HepG2 (cell line): ENCODE results near the gene AP2A2. TPM values are rescaled to one million over a fixed set of nuclear protein-coding genes. Genes with fewer than 3 reads are reported as not detected.
A peak's percentile ranks its signal among the peaks of the same experiment; 100 is the strongest.

ENCODE experiments used
- EEA1 ChIP-seq: sonication (generic); formaldehyde crosslinking; IDR thresholded peaks from 2 replicates; pipeline ENCODE4 v1.5.1; 2020; ENCODE audit warnings: mild to moderate bottlenecking, missing genetic modification reagents, borderline replicate concordance
- EP300 ChIP-seq, 3 experiments: sonication (generic) in 1 of 3; formaldehyde crosslinking in 1 of 3; IDR thresholded peaks; 2 replicates each; pipeline versions ENCODE4 v1.5.1 to v1.6.1; 2011 to 2020; ENCODE audit warnings: low read depth in 2 of 3, low read length in 2 of 3, borderline replicate concordance in 1 of 3, improper control_type of control experiment in 1 of 3, mild to moderate bottlenecking in 1 of 3, missing genetic modification reagents in 1 of 3, moderate library complexity in 1 of 3
- MTF2 ChIP-seq: sonication (generic); formaldehyde crosslinking; IDR thresholded peaks from 2 replicates; pipeline ENCODE4 v1.5.0; 2020; ENCODE audit warnings: missing genetic modification reagents, borderline replicate concordance
- NFRKB ChIP-seq: fragments of 450-650 bp; IDR thresholded peaks from 2 replicates; pipeline ENCODE4 v1.6.1; 2017
- REPIN1 ChIP-seq: sonication (generic); formaldehyde crosslinking; IDR thresholded peaks from 2 replicates; pipeline ENCODE4 v1.8.0; 2022; ENCODE audit warnings: missing genetic modification reagents, low read depth, mild to moderate bottlenecking, borderline replicate concordance
- SIN3A ChIP-seq: IDR thresholded peaks from 2 replicates; pipeline ENCODE4 v1.6.1; 2011; ENCODE audit warnings: low read depth, mild to moderate bottlenecking, control low read depth, low read length, borderline replicate concordance
- ZBTB20 ChIP-seq: sonication (generic); formaldehyde crosslinking; IDR thresholded peaks from 2 replicates; pipeline ENCODE4 v1.8.1; 2023; ENCODE audit warnings: missing genetic modification reagents, low read depth, mild to moderate bottlenecking, borderline replicate concordance
- ZNF274 ChIP-seq: sonication (generic); formaldehyde crosslinking; IDR thresholded peaks from 2 replicates; pipeline ENCODE4 v1.5.1; 2020; ENCODE audit warnings: mild to moderate bottlenecking, missing genetic modification reagents
- ZNF607 ChIP-seq: sonication (generic); formaldehyde crosslinking; IDR thresholded peaks from 2 replicates; pipeline ENCODE4 v1.5.1; 2020; ENCODE audit warnings: missing genetic modification reagents, mild to moderate bottlenecking, borderline replicate concordance
- polyA plus RNA-seq, 8 experiments: library from polyadenylated mRNA; depleted of rRNA in 3 of 8; stranded (reverse) in 7 of 8; unstranded in 1 of 8; fragments of >200 nt; fragmentation: Illumina TruSeq in 4 of 8; extraction: Trizol in 4 of 8; gene quantifications; 2 replicates each; pipeline versions ENCODE4 v1.2.1 to v1.2.3, GENCODE V29; 2011 to 2016; ENCODE audit warnings: low read depth in 4 of 8, missing spikeins in 1 of 8, mixed read lengths in 1 of 8; ENCODE audit not compliant: insufficient read depth in 1 of 8
- total RNA-seq, 5 experiments: library from RNA; depleted of rRNA; stranded (reverse); fragments of >200 nt; fragmentation: Illumina TruSeq; extraction: Trizol; gene quantifications; 2 replicates each; pipeline ENCODE4 v1.2.3, GENCODE V29; 2016; ENCODE audit warnings: low read depth in 1 of 5
- TF ChIP-seq, protein P1 (sequence below): fragments of 450-650 bp; IDR thresholded peaks from 2 replicates; pipeline ENCODE4 v1.6.1; 2016
- TF ChIP-seq, protein P2 (sequence below): sonication (generic); formaldehyde crosslinking; IDR thresholded peaks from 2 replicates; pipeline ENCODE4 v1.5.1; 2020; ENCODE audit warnings: mild to moderate bottlenecking, missing genetic modification reagents, moderate library complexity
- TF ChIP-seq, protein P3 (sequence below): sonication (generic); formaldehyde crosslinking; conservative IDR thresholded peaks from 2 replicates; pipeline ENCODE4 v1.8.0; 2022; ENCODE audit warnings: low read depth, missing genetic modification reagents
- TF ChIP-seq, protein P4 (sequence below): sonication (generic); formaldehyde crosslinking; IDR thresholded peaks from 2 replicates; pipeline ENCODE4 v1.4.0; 2020; ENCODE audit warnings: missing genetic modification reagents, borderline replicate concordance
- TF ChIP-seq, protein P5 (sequence below): IDR thresholded peaks from 2 replicates; pipeline ENCODE4 v1.6.1; 2012; ENCODE audit warnings: low read length, improper control_type of control experiment

Gene AP2A2
- total and polyA plus RNA-seq, 2 of the 13 experiments (the other 11 are each of a cell fraction or from before 2014, with no cell fraction given) = 25.7 to 75.7 TPM

DNA sequence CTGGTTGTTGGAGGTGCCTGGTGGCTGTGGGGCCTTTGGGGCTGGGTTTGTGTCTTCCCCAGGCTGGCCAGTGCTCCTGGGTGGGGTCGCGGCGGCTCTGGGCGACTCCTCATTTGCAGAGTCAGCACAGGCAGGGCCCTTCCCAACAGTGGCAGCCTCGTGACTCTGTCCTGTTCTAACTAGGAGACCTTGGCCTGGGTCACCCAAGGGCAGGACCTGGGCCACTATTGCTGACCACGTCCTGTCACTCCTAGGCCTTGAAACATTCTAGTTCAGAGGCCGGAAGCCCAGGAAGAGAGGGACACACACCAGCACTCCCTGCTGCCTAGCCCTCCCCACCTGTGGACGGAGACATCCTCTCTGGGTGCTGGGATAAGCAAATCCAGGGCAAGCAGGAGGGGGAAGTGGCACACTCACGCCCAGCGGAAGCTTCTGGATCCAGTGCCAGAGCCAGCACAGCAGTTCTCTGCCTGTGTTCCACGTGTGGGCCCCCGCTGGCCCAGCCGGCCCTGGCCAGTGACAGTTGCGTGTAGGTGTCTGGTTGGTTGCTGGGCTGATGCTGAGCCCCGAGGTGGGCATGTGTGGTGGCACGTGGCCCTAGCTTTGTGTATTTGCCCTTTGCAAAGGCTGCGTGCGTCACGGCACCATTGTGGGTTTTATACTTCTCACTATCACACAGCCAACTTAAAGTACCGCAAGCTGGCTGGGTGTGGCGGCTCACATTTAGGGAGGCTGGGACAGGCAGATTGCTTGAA, 10.7 kb upstream of the AP2A2 start (continued):
- TF ChIP-seq, protein P1, sequence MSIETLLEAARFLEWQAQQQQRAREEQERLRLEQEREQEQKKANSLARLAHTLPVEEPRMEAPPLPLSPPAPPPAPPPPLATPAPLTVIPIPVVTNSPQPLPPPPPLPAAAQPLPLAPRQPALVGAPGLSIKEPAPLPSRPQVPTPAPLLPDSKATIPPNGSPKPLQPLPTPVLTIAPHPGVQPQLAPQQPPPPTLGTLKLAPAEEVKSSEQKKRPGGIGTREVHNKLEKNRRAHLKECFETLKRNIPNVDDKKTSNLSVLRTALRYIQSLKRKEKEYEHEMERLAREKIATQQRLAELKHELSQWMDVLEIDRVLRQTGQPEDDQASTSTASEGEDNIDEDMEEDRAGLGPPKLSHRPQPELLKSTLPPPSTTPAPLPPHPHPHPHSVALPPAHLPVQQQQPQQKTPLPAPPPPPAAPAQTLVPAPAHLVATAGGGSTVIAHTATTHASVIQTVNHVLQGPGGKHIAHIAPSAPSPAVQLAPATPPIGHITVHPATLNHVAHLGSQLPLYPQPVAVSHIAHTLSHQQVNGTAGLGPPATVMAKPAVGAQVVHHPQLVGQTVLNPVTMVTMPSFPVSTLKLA = no peak
- TF ChIP-seq REPIN1 (CRISPR knock-in tag) (peak; percentile 46; the same call in 1 of the 2 replicates), ZBTB20 (no peak), SIN3A (peak; percentile 70; the same call in 1 of the 2 replicates), MTF2 (CRISPR knock-in tag) (no peak), ZNF274 (CRISPR knock-in tag) (peak; percentile 71; the same call in 1 of the 2 replicates), EEA1 (0 out of 2 replicates have a peak, but pooled peaks have one; percentile 72), ZNF607 (CRISPR knock-in tag) (no peak), EP300 (IDR thresholded peaks at IDR 0.05; ENCODE audit: low read depth in 2 of 2, low read length in 2 of 2) (no peak; a peak in 1 of 4 replicates), EP300 (CRISPR knock-in tag; IDR thresholded peaks at IDR 0.05; ENCODE audit: borderline replicate concordance) (no peak), NFRKB (no peak)
- TF ChIP-seq, protein P2, sequence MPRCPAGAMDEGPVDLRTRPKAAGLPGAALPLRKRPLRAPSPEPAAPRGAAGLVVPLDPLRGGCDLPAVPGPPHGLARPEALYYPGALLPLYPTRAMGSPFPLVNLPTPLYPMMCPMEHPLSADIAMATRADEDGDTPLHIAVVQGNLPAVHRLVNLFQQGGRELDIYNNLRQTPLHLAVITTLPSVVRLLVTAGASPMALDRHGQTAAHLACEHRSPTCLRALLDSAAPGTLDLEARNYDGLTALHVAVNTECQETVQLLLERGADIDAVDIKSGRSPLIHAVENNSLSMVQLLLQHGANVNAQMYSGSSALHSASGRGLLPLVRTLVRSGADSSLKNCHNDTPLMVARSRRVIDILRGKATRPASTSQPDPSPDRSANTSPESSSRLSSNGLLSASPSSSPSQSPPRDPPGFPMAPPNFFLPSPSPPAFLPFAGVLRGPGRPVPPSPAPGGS (CRISPR knock-in tag) = no peak
- TF ChIP-seq, protein P3, sequence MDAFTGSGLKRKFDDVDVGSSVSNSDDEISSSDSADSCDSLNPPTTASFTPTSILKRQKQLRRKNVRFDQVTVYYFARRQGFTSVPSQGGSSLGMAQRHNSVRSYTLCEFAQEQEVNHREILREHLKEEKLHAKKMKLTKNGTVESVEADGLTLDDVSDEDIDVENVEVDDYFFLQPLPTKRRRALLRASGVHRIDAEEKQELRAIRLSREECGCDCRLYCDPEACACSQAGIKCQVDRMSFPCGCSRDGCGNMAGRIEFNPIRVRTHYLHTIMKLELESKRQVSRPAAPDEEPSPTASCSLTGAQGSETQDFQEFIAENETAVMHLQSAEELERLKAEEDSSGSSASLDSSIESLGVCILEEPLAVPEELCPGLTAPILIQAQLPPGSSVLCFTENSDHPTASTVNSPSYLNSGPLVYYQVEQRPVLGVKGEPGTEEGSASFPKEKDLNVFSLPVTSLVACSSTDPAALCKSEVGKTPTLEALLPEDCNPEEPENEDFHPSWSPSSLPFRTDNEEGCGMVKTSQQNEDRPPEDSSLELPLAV = no peak
- TF ChIP-seq, protein P4, sequence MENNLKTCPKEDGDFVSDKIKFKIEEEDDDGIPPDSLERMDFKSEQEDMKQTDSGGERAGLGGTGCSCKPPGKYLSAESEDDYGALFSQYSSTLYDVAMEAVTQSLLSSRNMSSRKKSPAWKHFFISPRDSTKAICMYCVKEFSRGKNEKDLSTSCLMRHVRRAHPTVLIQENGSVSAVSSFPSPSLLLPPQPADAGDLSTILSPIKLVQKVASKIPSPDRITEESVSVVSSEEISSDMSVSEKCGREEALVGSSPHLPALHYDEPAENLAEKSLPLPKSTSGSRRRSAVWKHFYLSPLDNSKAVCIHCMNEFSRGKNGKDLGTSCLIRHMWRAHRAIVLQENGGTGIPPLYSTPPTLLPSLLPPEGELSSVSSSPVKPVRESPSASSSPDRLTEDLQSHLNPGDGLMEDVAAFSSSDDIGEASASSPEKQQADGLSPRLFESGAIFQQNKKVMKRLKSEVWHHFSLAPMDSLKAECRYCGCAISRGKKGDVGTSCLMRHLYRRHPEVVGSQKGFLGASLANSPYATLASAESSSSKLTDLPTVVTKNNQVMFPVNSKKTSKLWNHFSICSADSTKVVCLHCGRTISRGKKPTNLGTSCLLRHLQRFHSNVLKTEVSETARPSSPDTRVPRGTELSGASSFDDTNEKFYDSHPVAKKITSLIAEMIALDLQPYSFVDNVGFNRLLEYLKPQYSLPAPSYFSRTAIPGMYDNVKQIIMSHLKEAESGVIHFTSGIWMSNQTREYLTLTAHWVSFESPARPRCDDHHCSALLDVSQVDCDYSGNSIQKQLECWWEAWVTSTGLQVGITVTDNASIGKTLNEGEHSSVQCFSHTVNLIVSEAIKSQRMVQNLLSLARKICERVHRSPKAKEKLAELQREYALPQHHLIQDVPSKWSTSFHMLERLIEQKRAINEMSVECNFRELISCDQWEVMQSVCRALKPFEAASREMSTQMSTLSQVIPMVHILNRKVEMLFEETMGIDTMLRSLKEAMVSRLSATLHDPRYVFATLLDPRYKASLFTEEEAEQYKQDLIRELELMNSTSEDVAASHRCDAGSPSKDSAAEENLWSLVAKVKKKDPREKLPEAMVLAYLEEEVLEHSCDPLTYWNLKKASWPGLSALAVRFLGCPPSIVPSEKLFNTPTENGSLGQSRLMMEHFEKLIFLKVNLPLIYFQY = peak; percentile 75; the same call in 1 of the 2 replicates
- TF ChIP-seq, protein P5, sequence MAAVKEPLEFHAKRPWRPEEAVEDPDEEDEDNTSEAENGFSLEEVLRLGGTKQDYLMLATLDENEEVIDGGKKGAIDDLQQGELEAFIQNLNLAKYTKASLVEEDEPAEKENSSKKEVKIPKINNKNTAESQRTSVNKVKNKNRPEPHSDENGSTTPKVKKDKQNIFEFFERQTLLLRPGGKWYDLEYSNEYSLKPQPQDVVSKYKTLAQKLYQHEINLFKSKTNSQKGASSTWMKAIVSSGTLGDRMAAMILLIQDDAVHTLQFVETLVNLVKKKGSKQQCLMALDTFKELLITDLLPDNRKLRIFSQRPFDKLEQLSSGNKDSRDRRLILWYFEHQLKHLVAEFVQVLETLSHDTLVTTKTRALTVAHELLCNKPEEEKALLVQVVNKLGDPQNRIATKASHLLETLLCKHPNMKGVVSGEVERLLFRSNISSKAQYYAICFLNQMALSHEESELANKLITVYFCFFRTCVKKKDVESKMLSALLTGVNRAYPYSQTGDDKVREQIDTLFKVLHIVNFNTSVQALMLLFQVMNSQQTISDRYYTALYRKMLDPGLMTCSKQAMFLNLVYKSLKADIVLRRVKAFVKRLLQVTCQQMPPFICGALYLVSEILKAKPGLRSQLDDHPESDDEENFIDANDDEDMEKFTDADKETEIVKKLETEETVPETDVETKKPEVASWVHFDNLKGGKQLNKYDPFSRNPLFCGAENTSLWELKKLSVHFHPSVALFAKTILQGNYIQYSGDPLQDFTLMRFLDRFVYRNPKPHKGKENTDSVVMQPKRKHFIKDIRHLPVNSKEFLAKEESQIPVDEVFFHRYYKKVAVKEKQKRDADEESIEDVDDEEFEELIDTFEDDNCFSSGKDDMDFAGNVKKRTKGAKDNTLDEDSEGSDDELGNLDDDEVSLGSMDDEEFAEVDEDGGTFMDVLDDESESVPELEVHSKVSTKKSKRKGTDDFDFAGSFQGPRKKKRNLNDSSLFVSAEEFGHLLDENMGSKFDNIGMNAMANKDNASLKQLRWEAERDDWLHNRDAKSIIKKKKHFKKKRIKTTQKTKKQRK = no peak
